ENCODE results near the gene TSPAN9. TPM values are rescaled to one million over a fixed set of nuclear protein-coding genes. Genes with fewer than 3 reads are reported as not detected.

The TSPAN9 gene
- total and polyA plus RNA-seq, 10 of the 15 experiments (the other 5 are each of a cell fraction or from before 2014, with no cell fraction given) = 0.03 to 1.0 (median 0.12) TPM; not detected in 5

GRCh38 chr12:3077572-3078081 is 448 bp downstream of the TSPAN9 start:
- Histone ChIP-seq H4K20me1 (ENCODE audit: control insufficient read depth, insufficient read depth) (no peaks in the 10 kb centered on the region), H3K4me3 (peak overlapping the region; percentile 55; the same call in 1 of the 2 replicates), H3K36me3 (ENCODE audit: control insufficient read depth in 2 of 2, insufficient read depth in 2 of 2, low read length in 1 of 2) (no peaks in the 10 kb centered on the region), H2AFZ (ENCODE audit: control insufficient read depth, low read depth, low read length) (peak overlapping the region; percentile 34; the same call in 1 of the 2 replicates), H3K9ac (ENCODE audit: control insufficient read depth, insufficient read depth, low read length) (no peak overlapping the region), H3K79me2 (ENCODE audit: control insufficient read depth, insufficient read depth, low read length) (no peaks in the 10 kb centered on the region), H3K27ac (ENCODE audit: control insufficient read depth, insufficient read depth) (no peak overlapping the region), H3K27me3 (replicated peaks in 1 of 2; ENCODE audit: control insufficient read depth in 2 of 2, insufficient read depth in 2 of 2, low read length in 1 of 2) (peaks cover 0 to 6% of the 10 kb centered on the region in 2 experiments), H3K4me1 (ENCODE audit: control insufficient read depth, insufficient read depth, low read length) (no peaks in the 10 kb centered on the region; the same call in 1 of the 2 replicates), H3K4me2 (ENCODE audit: control insufficient read depth, insufficient read depth) (peak overlapping the region; percentile 67; the same call in 1 of the 2 replicates), H3K9me3 (replicated peaks; ENCODE audit: control insufficient read depth, insufficient read depth, low read length) (no peaks in the 10 kb centered on the region)
- TF ChIP-seq NFYA (IDR thresholded peaks at IDR 0.05; ENCODE audit: borderline replicate concordance, low read depth, low read length) (no peak), JUND (IDR thresholded peaks at IDR 0.05; ENCODE audit: low read depth, low read length) (no peak), MYB (IDR thresholded peaks at IDR 0.05; ENCODE audit: borderline replicate concordance, low read depth, low read length) (no peak), NKRF (conservative IDR thresholded peaks at IDR 0.05) (no peak), TCF7 (IDR thresholded peaks at IDR 0.05; ENCODE audit: borderline replicate concordance) (no peak), MEF2A (IDR thresholded peaks at IDR 0.05; ENCODE audit: insufficient read depth, low read depth, low read length) (no peak), SRF (IDR thresholded peaks at IDR 0.05; ENCODE audit: low read depth in 2 of 2, low read length in 2 of 2) (no peak), ZNF24 (IDR thresholded peaks at IDR 0.05) (no peak), ZBTB40 (IDR thresholded peaks at IDR 0.05; ENCODE audit: borderline replicate concordance) (no peak)
- SMC1A ChIA-PET (ENCODE audit: uncharacterized antibody, unreplicated experiment) = no interaction called here
- RAD21 ChIA-PET (ENCODE audit: unreplicated experiment) = interaction anchor here (0.6 kb wide), 1 partner anchor 22 kb away, joined by 3 read pairs; no protein-coding TSS in a partner anchor
- in situ Hi-C loops (cut with MboI) (loop anchor here (5.0 kb wide), 1 partner anchor 195 kb away; no protein-coding TSS in a partner anchor), intact Hi-C loops (cut with micrococcal nuclease; ENCODE audit: unreplicated experiment) (no loop called here)
- CTCF ChIA-PET = interaction anchor here (1.4 kb wide), 1 partner anchor 198 kb away, joined by 4 read pairs; no protein-coding TSS in a partner anchor
- POLR2A ChIA-PET = no interaction called here
- no TSS peak for BruUV-seq (replicated peaks)
- ATAC-seq (no peak), DNase-seq (ENCODE audit: low read depth, low spot score) (no peak), FAIRE-seq (no peak)
- 4% methylated on average over 11 of the region's 32 CpGs for WGBS (ENCODE audit: insufficient coverage, insufficient replicate concordance, low lambda C conversion rate, missing lambda C conversion rate)
